Activated CD8-positive, alpha-beta memory T cell treated with anti-CD3 and anti-CD28 coated beads, Interleukin-2, amount 50 U/mL, for 1 hour (primary cell): ENCODE measurements around the gene SYT6.

Experiments
- DNase-seq: peaks from one replicate; pipeline ENCODE4 v3.0.0-alpha.2; 2020; ENCODE audit errors: extremely low read depth

Gene SYT6

GRCh38 chr1:114154146-114154962, 685 bp upstream of the SYT6 start:
- DNase-seq = no peak

GRCh38 chr1:114152508-114153260, 985 bp downstream of the SYT6 start:
- DNase-seq = no peak

- DNase-seq = no peak
Observed at GRCh38 chr1:114152089-114152507, 1.6 kb downstream of the SYT6 start.

- no peak for DNase-seq
Observed at GRCh38 chr1:114150016-114150415, 3.7 kb downstream of the SYT6 start.

- DNase-seq = no peak
Observed at GRCh38 chr1:114149211-114149610, 4.5 kb downstream of the SYT6 start.

GRCh38 chr1:114145504-114146151, 8.0 kb downstream of the SYT6 start:
- DNase-seq = no peak

GRCh38 chr1:114144016-114144415, 9.7 kb downstream of the SYT6 start:
- no peak for DNase-seq

GRCh38 chr1:114139540-114139939, 14.1 kb downstream of the SYT6 start:
- DNase-seq = no peak

- no peak for DNase-seq
Observed at GRCh38 chr1:114137497-114137896, 16.2 kb downstream of the SYT6 start.

GRCh38 chr1:114135786-114136185, 17.9 kb downstream of the SYT6 start:
- DNase-seq = no peak

GRCh38 chr1:114134518-114134917, 19.2 kb downstream of the SYT6 start:
- DNase-seq = no peak

GRCh38 chr1:114133129-114133528, 20.5 kb downstream of the SYT6 start:
- no peak for DNase-seq

- DNase-seq = no peak
Observed at GRCh38 chr1:114131526-114132220, 22.0 kb downstream of the SYT6 start.

GRCh38 chr1:114130846-114131525, 22.7 kb downstream of the SYT6 start:
- DNase-seq = no peak

- DNase-seq = no peak
Observed at GRCh38 chr1:114130213-114130612, 23.5 kb downstream of the SYT6 start.

- DNase-seq = no peak
Observed at GRCh38 chr1:114128293-114128692, 25.4 kb downstream of the SYT6 start.

GRCh38 chr1:114126261-114127095, 27.2 kb downstream of the SYT6 start:
- DNase-seq = no peak

GRCh38 chr1:114124644-114125043, 29.0 kb downstream of the SYT6 start:
- no peak for DNase-seq

- no peak for DNase-seq
Observed at GRCh38 chr1:114122941-114123618, 30.6 kb downstream of the SYT6 start.
